Measurements from ENCODE around the gene MAMDC2.

DNA sequence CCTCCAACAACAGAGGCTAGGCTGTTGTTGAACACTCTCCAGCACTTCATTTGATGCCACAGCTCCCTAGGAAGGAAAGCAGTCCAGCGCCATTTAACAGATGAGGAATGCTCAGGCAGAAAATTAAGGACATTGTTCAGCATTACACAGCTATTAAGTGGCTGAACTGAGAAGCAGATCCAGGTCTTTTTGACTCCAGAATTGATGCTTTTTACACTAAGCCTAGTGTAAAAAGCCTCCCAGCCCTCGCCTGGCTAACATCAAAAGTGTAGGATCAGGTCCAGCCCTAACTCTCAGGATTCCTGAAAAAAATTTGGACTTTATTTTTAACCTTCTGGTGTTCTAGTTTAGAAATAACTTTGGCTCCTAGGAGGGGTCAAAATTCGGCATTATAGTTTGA lies 108.7 kb downstream of the MAMDC2 start:
- TF ChIP-seq, protein P1, sequence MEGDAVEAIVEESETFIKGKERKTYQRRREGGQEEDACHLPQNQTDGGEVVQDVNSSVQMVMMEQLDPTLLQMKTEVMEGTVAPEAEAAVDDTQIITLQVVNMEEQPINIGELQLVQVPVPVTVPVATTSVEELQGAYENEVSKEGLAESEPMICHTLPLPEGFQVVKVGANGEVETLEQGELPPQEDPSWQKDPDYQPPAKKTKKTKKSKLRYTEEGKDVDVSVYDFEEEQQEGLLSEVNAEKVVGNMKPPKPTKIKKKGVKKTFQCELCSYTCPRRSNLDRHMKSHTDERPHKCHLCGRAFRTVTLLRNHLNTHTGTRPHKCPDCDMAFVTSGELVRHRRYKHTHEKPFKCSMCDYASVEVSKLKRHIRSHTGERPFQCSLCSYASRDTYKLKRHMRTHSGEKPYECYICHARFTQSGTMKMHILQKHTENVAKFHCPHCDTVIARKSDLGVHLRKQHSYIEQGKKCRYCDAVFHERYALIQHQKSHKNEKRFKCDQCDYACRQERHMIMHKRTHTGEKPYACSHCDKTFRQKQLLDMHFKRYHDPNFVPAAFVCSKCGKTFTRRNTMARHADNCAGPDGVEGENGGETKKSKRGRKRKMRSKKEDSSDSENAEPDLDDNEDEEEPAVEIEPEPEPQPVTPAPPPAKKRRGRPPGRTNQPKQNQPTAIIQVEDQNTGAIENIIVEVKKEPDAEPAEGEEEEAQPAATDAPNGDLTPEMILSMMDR (IDR thresholded peaks at IDR 0.05), result no peak
- no peak for TF ChIP-seq POLR2A (IDR thresholded peaks at IDR 0.05)
